BJ (cell line): ENCODE data around the gene RTN4R. TPM values are rescaled to one million over a fixed set of nuclear protein-coding genes. Genes with fewer than 3 reads are reported as not detected.

Source experiments
- CTCF ChIA-PET: fragments of 350-600 bp; formaldehyde crosslinking; extraction: SDS; loops from one replicate; lab custom pipeline; 2021; ENCODE audit warnings: antibody characterized with exemption, inconsistent platforms; lab: Yijun Ruan, JAX
- POLR2A ChIA-PET: fragments of 300-600 bp; sonication (Branson Sonifier 250); formaldehyde crosslinking; extraction: SDS; loops from one replicate; lab custom pipeline; 2021; ENCODE audit warnings: antibody characterized with exemption; lab: Charles Lee
- DNase-seq: peaks from one replicate; pipeline ENCODE4 v3.0.0-alpha.2; 2011; ENCODE audit warnings: low read depth
- H3K27me3 ChIP-seq: 2 replicates; pipeline ENCODE4 v1.6.0; 2011; ENCODE audit warnings: low read length; ENCODE audit not compliant: control insufficient read depth, insufficient read depth
- H3K36me3 ChIP-seq: 2 replicates; pipeline ENCODE4 v1.5.1; 2011; ENCODE audit warnings: low read length; ENCODE audit not compliant: control insufficient read depth, insufficient read depth
- H3K4me3 ChIP-seq: 2 replicates; pipeline ENCODE4 v1.5.1; 2011; ENCODE audit warnings: low read depth, mild to moderate bottlenecking, control low read depth, low read length
- polyA plus RNA-seq: library from polyadenylated mRNA; depleted of rRNA; stranded (reverse); fragments of >200 nt; gene quantifications from 2 replicates; pipeline ENCODE4 v1.2.3, GENCODE V29; 2011
- TF ChIP-seq, protein P1 (sequence below): IDR thresholded peaks from 2 replicates; pipeline ENCODE4 v1.5.1; 2011; ENCODE audit warnings: low read depth, mild to moderate bottlenecking, control low read depth, inconsistent platforms, low read length, moderate library complexity; ENCODE audit not compliant: insufficient read depth

The RTN4R gene
- polyA plus RNA-seq, 1 experiment = 0.77 TPM

DNA sequence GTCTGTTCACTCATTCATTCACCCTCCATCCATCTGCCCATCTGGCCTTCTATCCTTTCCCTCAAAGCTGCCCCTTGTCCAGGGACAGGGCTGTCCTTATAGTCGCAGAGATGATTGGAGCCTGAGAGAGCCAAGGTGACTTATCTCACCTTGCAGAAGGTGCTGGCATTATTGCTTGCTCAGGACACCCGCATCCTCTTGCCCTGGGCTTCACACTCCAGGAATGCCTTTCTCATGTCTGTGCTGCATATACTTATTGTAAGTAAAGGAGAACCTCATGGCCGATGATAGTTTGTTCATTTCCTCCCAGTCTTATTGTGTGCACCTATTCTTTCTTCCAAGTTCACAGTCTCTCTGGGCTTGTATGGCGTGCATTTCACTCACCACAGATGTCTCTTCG, 68.2 kb downstream of the RTN4R start:
- H3K4me3 ChIP-seq = no peak overlapping the region
- peaks cover 8% of the 10 kb centered on the region for H3K27me3 ChIP-seq
- ChIA-PET POLR2A (no interaction called here), CTCF (interaction anchor here (0.7 to 1.1 kb wide), 2 partner anchors 10 to 22 kb away, joined by 3 read pairs; no protein-coding TSS in a partner anchor)
- no peak for DNase-seq
- no peaks in the 10 kb centered on the region for H3K36me3 ChIP-seq
- TF ChIP-seq, protein P1, sequence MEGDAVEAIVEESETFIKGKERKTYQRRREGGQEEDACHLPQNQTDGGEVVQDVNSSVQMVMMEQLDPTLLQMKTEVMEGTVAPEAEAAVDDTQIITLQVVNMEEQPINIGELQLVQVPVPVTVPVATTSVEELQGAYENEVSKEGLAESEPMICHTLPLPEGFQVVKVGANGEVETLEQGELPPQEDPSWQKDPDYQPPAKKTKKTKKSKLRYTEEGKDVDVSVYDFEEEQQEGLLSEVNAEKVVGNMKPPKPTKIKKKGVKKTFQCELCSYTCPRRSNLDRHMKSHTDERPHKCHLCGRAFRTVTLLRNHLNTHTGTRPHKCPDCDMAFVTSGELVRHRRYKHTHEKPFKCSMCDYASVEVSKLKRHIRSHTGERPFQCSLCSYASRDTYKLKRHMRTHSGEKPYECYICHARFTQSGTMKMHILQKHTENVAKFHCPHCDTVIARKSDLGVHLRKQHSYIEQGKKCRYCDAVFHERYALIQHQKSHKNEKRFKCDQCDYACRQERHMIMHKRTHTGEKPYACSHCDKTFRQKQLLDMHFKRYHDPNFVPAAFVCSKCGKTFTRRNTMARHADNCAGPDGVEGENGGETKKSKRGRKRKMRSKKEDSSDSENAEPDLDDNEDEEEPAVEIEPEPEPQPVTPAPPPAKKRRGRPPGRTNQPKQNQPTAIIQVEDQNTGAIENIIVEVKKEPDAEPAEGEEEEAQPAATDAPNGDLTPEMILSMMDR = no peak

DNA sequence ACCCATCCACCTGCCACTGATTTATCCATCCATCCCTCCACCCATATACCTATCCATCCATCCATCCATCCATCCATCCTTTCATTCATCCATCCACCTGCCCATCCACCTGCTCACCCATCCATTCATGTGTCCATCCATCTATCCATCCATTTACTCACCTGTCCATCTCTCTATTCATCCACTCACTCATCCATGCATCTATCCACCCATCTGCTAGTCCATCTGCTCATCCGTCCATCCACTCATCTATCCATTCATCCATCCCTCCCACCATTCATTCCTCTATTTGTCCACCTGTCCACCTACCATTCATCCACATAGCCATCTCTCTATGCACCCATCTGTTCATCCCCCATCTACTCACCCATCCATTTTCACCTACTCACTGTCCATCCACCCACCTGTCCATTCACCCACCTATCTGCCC, 68.7 kb downstream of the RTN4R start:
- TF ChIP-seq, protein P1 = no peak
- Histone ChIP-seq H3K4me3 (no peak overlapping the region), H3K27me3 (peaks cover 8% of the 10 kb centered on the region), H3K36me3 (no peaks in the 10 kb centered on the region)
- POLR2A ChIA-PET = no interaction called here
- CTCF ChIA-PET = interaction anchor here (1.1 kb wide), 1 partner anchor 21 kb away, joined by 3 read pairs; no protein-coding TSS in a partner anchor
- DNase-seq = no peak

DNA sequence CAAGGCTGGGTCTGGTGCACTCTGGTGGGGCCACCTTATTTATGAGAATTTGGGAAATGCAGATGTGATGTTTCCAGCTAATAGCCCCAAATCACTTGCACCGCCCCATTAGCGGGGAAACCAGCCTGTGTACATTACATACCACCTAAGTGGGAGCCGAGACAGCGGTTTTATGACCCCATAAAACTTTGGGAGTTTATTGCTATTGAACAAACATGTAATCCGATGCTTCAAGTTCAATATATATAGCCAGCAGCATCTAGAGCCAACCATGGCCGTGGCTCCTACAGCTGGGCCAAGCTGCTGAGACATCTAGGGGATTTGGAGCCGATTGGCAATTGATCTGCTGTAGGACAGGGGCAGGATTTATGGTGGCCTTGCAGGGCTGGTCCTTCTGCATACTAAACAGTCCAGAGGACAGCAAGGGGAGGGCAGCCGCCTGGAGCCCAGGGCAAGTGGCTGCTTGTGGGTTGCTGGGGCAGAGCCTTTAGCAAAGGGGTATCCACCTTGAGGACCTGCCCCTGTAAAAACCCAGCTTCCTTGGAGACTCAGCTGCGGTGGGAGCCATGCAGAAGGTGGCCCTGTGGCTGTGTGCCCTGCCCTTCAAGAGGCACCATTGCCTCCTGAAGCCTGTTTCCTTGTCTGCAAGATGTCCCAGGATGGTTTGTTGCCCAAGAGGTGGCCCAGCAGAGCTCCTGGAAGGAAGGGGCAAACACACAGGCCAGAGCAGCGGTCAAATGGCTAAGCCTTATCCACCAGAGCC, 69.4 kb downstream of the RTN4R start:
- H3K36me3 ChIP-seq = no peaks in the 10 kb centered on the region
- no peak overlapping the region for H3K4me3 ChIP-seq
- ChIA-PET POLR2A (no interaction called here), CTCF (interaction anchor here (1.2 kb wide), 1 partner anchor 42 kb away, joined by 3 read pairs; no protein-coding TSS in a partner anchor)
- TF ChIP-seq, protein P1 = no peak
- H3K27me3 ChIP-seq = peaks cover 8% of the 10 kb centered on the region
- DNase-seq = no peak

DNA sequence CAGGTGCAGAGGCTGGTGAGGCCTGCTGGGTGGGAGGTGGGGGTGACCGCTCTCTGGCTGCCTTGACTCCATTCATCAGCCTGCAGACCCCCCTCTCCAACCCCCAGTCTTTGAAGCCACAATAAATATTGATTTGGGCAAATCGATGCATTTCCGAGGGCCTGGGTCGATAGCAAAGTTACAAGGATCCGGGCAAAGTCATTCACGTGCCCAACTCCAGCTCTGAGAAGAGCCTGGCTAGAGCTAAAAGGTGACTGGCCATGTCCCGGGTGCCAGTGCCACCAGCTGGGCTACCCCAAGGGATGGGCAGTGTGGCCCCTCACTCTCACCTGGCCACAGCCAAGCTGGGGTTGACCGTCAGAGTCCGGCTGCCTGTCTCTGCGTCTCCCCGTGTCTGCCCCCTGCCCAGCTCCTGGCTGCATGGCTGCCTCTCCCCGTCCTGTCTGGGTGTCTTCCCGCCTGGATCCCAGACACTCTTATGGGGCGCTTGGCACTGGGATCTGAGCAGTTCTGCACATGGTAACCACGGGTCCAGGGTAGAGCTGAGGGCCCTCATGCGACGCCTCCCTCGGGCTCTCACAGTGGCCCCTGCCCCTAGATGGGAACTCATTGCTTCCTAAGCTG, 70.6 kb downstream of the RTN4R start:
- DNase-seq = no peak
- H3K4me3 ChIP-seq = no peak overlapping the region
- TF ChIP-seq, protein P1 = no peak
- no peaks in the 10 kb centered on the region for H3K36me3 ChIP-seq
- peaks cover 8% of the 10 kb centered on the region for H3K27me3 ChIP-seq
- CTCF ChIA-PET = interaction anchor here (1.0 to 1.2 kb wide), 2 partner anchors 40 to 41 kb away, joined by 3 to 5 read pairs; no protein-coding TSS in a partner anchor
- POLR2A ChIA-PET = no interaction called here
